ENCODE measurements around the gene ABCB9.

Gene ABCB9

GRCh38 chr12:122882908-122883558 is 83.2 kb downstream of the ABCB9 start:
- no peak for DNase-seq (ENCODE audit: low read depth)
- H3K4me3 ChIP-seq (ENCODE audit: low read depth, low read length) = no peak overlapping the region
- TF ChIP-seq CTCF (IDR thresholded peaks at IDR 0.05; ENCODE audit: control insufficient read depth, extremely low read depth, insufficient read depth) = no peak

GRCh38 chr12:122880668-122881067 is 85.6 kb downstream of the ABCB9 start:
- DNase-seq (ENCODE audit: low read depth) = no peak
- no peak overlapping the region for H3K4me3 ChIP-seq (ENCODE audit: low read depth, low read length)
- TF ChIP-seq CTCF (IDR thresholded peaks at IDR 0.05; ENCODE audit: control insufficient read depth, extremely low read depth, insufficient read depth) = 0 out of 2 replicates have a peak, but pooled peaks have one; percentile 14

- H3K4me3 ChIP-seq (ENCODE audit: low read depth, low read length) = no peak overlapping the region
- DNase-seq (ENCODE audit: low read depth) = no peak
- TF ChIP-seq CTCF (IDR thresholded peaks at IDR 0.05; ENCODE audit: control insufficient read depth, extremely low read depth, insufficient read depth) = no peak
Observed at GRCh38 chr12:122880155-122880667, 86.1 kb downstream of the ABCB9 start.
